ENCODE data around the gene PFDN2.
"Not testable (repeated sequence)": the region's sequence is repeated elsewhere in the genome, so short reads cannot be mapped to it uniquely, and the experiment has no call there.

PFDN2 gene

GRCh38 chr1:161069731-161070270 lies 48.0 kb downstream of the PFDN2 start, which contains the start of gene ARHGAP30:
TSS of gene ARHGAP30 (minus strand) at chr1:161069891. CDS start at chr1:161069624, 267 bp downstream.
- no CpG with 5 or more reads among the region's 9 CpGs for WGBS (ENCODE audit: insufficient coverage, insufficient read length)
- H3K9me3 ChIP-seq (ENCODE audit: control insufficient read depth, insufficient read depth, low read length): no peaks in the 10 kb centered on the region
- no peaks in the 10 kb centered on the region for H3K27me3 ChIP-seq (ENCODE audit: control insufficient read depth, insufficient read depth, low read length)
- DNase-seq (ENCODE audit: low read depth, low spot score): no peak
- H3K27ac ChIP-seq (ENCODE audit: low read length): no peak within 1 kb of the TSS
- no peaks in the 10 kb centered on the region; the same call in 1 of the 2 replicates for H3K4me1 ChIP-seq (ENCODE audit: control insufficient read depth, insufficient read depth, low read length)
- no peaks in the 10 kb centered on the region for H3K36me3 ChIP-seq (ENCODE audit: control insufficient read depth, insufficient read depth, low read length)
- H3K4me3 ChIP-seq (ENCODE audit: low read length): no peak within 1 kb of the TSS

- no peaks in the 10 kb centered on the region for H3K9me3 ChIP-seq (ENCODE audit: control insufficient read depth, insufficient read depth, low read length)
- no peaks in the 10 kb centered on the region for H3K27me3 ChIP-seq (ENCODE audit: control insufficient read depth, insufficient read depth, low read length)
- no peaks in the 10 kb centered on the region; the same call in 1 of the 2 replicates for H3K4me1 ChIP-seq (ENCODE audit: control insufficient read depth, insufficient read depth, low read length)
- WGBS (ENCODE audit: insufficient coverage, insufficient read length): no CpG with 5 or more reads among the region's 9 CpGs
- DNase-seq (ENCODE audit: low read depth, low spot score): no peak
- no peak overlapping the region for H3K4me3 ChIP-seq (ENCODE audit: low read length)
- H3K36me3 ChIP-seq (ENCODE audit: control insufficient read depth, insufficient read depth, low read length): no peaks in the 10 kb centered on the region
- H3K27ac ChIP-seq (ENCODE audit: low read length): no peak overlapping the region
Observed at GRCh38 chr1:161069241-161069640, 48.6 kb downstream of the PFDN2 start.

DNA sequence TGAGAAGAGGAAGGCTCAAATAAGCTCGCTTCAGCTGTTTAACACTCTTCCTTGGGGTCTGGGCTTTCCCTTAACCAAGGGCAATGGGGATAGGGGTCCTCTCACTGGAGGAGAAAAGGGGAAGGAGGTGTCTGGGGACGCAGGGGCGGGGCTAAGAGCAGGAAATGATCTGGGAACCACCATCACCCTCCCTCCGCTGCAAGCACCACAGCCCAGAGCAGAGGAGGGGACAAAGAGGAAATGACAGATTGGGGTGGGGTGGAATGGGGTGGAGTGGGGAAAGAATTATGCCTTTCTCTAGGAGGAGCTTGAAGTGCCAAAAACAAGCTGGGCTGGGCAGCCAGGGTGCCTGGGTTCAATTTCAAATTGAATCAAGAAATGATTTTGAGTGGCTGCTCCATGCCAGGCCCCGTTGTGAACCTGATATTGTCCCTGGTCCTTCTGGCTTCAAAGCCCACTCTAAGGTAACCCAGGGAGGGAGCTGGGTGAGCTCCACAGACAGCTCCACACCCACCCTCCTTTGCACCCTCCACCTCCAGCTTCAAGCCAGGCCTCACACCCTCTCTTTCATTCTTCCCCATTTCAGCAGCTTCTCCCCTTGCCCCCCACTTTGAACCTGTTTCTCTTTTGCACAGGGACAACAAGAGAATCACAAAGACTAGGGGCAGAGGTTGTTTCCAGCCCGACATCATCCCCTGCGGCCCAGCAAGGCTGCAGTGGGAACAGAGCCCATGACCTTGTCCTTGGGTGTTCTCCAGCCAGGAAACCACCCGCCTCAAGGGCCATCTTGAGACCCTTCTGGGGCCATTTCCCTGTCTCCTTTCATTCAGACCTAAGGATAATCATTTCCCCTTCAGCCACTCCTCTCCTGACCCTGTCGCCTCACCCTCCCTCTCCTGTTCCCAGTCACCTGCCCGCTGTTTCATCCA lies 49.3 kb downstream of the PFDN2 start:
- no peak overlapping the region for H3K27ac ChIP-seq (ENCODE audit: low read length)
- DNase-seq (ENCODE audit: low read depth, low spot score): no peak
- H3K4me3 ChIP-seq (ENCODE audit: low read length): no peak overlapping the region

DNA sequence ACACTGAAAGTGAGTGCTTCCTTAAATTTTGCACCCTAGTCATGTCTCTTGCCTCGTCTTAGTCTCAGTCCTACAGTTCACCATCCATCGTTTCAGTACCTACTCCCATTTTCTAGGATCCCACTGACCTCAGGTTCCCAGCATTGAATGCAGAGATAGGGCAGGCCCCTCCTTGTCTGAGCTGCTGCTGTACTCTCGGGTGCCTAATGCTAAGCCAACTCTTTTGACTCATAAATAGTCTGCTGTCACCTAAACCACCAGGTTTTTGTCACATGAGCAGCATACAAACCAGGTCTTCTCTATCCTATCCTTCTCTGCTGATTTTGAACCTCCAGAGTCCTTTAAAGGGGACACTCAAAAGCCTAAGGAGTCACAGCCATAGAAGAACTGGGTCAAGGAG lies 51.1 kb downstream of the PFDN2 start:
- no peak overlapping the region for H3K4me3 ChIP-seq (ENCODE audit: low read length)
- H3K4me1 ChIP-seq (ENCODE audit: control insufficient read depth, insufficient read depth, low read length): no peaks in the 10 kb centered on the region; the same call in 1 of the 2 replicates
- no peaks in the 10 kb centered on the region for H3K27me3 ChIP-seq (ENCODE audit: control insufficient read depth, insufficient read depth, low read length)
- H3K36me3 ChIP-seq (ENCODE audit: control insufficient read depth, insufficient read depth, low read length): no peaks in the 10 kb centered on the region
- no peak for DNase-seq (ENCODE audit: low read depth, low spot score)
- no CpG with 5 or more reads among the region's 3 CpGs for WGBS (ENCODE audit: insufficient coverage, insufficient read length)
- no peaks in the 10 kb centered on the region for H3K9me3 ChIP-seq (ENCODE audit: control insufficient read depth, insufficient read depth, low read length)
- H3K27ac ChIP-seq (ENCODE audit: low read length): no peak overlapping the region

More for the DNA sequence above, 49.3 kb downstream of the PFDN2 start:
- H3K4me1 ChIP-seq (ENCODE audit: control insufficient read depth, insufficient read depth, low read length): no peaks in the 10 kb centered on the region; the same call in 1 of the 2 replicates
- no peaks in the 10 kb centered on the region for H3K9me3 ChIP-seq (ENCODE audit: control insufficient read depth, insufficient read depth, low read length)
- H3K36me3 ChIP-seq (ENCODE audit: control insufficient read depth, insufficient read depth, low read length): no peaks in the 10 kb centered on the region
- H3K27me3 ChIP-seq (ENCODE audit: control insufficient read depth, insufficient read depth, low read length): no peaks in the 10 kb centered on the region
- WGBS (ENCODE audit: insufficient coverage, insufficient read length): no CpG with 5 or more reads among the region's 10 CpGs

DNA sequence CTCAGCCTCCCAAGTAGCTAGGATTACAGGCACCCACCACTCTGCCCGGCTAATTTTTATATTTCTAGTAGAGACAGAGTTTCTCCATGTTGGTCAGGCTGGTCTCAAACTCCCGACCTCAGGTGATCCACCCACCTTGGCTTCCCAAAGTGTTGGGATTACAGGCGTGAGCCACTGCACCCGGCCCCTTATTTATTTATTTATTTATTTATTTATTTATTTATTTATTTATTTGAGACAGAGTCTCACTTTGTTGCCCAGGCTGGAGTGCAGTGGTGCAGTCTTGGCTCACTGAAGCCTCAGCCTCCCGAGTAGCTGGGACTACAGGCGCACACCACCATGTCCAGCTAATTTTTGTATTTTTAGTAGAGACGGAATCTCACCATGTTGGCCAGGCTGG lies 52.2 kb downstream of the PFDN2 start:
- not testable (repeated sequence) for DNase-seq (ENCODE audit: low read depth, low spot score); H3K27ac ChIP-seq (ENCODE audit: low read length); H3K4me3 ChIP-seq (ENCODE audit: low read length); H3K36me3 ChIP-seq (ENCODE audit: control insufficient read depth, insufficient read depth, low read length); H3K27me3 ChIP-seq (ENCODE audit: control insufficient read depth, insufficient read depth, low read length); H3K9me3 ChIP-seq (ENCODE audit: control insufficient read depth, insufficient read depth, low read length); H3K4me1 ChIP-seq (ENCODE audit: control insufficient read depth, insufficient read depth, low read length)
- WGBS (ENCODE audit: insufficient coverage, insufficient read length): no CpG with 5 or more reads among the region's 7 CpGs

DNA sequence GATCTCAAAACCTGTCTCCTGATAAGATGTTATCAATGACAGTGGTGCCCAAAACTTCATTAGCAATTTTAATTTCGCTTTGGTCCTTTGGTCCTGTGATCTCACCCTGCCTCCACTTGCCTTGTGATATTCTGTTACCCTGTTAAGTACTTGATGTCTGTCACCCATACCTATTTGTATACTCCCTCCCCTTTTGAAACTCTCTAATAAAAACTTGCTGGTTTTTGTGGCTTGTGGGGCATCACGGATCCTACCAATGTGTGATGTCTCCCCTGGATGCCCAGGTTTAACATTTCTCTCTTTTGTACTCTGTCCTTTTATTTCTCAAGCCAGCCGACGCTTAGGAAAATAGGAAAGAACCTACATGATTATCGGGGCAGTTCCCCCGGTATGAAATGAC lies 53.9 kb downstream of the PFDN2 start:
- not testable (repeated sequence) for H3K4me1 ChIP-seq (ENCODE audit: control insufficient read depth, insufficient read depth, low read length); H3K27ac ChIP-seq (ENCODE audit: low read length); H3K4me3 ChIP-seq (ENCODE audit: low read length); H3K27me3 ChIP-seq (ENCODE audit: control insufficient read depth, insufficient read depth, low read length); DNase-seq (ENCODE audit: low read depth, low spot score); H3K9me3 ChIP-seq (ENCODE audit: control insufficient read depth, insufficient read depth, low read length); H3K36me3 ChIP-seq (ENCODE audit: control insufficient read depth, insufficient read depth, low read length)
- no CpG with 5 or more reads among the region's 6 CpGs for WGBS (ENCODE audit: insufficient coverage, insufficient read length)

DNA sequence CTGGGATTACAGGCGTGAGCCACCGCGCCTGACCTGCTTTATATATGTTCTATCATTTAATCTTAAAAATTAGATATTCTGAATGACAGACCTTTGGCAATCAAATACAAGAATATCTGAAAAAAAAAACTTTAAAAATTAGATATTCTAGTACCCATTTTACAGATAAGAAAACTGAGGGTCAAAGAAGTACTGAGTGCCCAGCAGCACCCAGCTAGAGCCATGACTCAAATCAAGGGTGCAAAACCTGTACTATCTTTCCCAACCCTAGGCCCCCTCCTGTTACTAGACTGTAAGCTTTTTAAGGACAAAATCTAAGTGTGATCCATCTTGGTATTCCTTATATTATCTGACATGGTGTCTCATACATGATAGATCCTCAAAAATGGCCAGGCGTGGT lies 56.4 kb downstream of the PFDN2 start:
- Histone ChIP-seq H3K27me3 (ENCODE audit: control insufficient read depth, insufficient read depth, low read length) (no peaks in the 10 kb centered on the region), H3K36me3 (ENCODE audit: control insufficient read depth, insufficient read depth, low read length) (no peaks in the 10 kb centered on the region), H3K4me1 (ENCODE audit: control insufficient read depth, insufficient read depth, low read length) (no peaks in the 10 kb centered on the region)

GRCh38 chr1:161059293-161059692 lies 58.5 kb downstream of the PFDN2 start:
- Histone ChIP-seq H3K4me3 (ENCODE audit: low read length) (no peak overlapping the region), H3K9me3 (ENCODE audit: control insufficient read depth, insufficient read depth, low read length) (no peaks in the 10 kb centered on the region), H3K27me3 (ENCODE audit: control insufficient read depth, insufficient read depth, low read length) (no peaks in the 10 kb centered on the region), H3K4me1 (ENCODE audit: control insufficient read depth, insufficient read depth, low read length) (no peaks in the 10 kb centered on the region), H3K36me3 (ENCODE audit: control insufficient read depth, insufficient read depth, low read length) (no peaks in the 10 kb centered on the region), H3K27ac (ENCODE audit: low read length) (no peak overlapping the region)
- no CpG with 5 or more reads among the region's 6 CpGs for WGBS (ENCODE audit: insufficient coverage, insufficient read length)
- DNase-seq (ENCODE audit: low read depth, low spot score): no peak

More for the DNA sequence above, 56.4 kb downstream of the PFDN2 start:
- no peak overlapping the region for H3K4me3 ChIP-seq (ENCODE audit: low read length)
- DNase-seq (ENCODE audit: low read depth, low spot score): no peak
- H3K9me3 ChIP-seq (ENCODE audit: control insufficient read depth, insufficient read depth, low read length): no peaks in the 10 kb centered on the region
- H3K27ac ChIP-seq (ENCODE audit: low read length): no peak overlapping the region
- WGBS (ENCODE audit: insufficient coverage, insufficient read length): no CpG with 5 or more reads among the region's 4 CpGs

DNA sequence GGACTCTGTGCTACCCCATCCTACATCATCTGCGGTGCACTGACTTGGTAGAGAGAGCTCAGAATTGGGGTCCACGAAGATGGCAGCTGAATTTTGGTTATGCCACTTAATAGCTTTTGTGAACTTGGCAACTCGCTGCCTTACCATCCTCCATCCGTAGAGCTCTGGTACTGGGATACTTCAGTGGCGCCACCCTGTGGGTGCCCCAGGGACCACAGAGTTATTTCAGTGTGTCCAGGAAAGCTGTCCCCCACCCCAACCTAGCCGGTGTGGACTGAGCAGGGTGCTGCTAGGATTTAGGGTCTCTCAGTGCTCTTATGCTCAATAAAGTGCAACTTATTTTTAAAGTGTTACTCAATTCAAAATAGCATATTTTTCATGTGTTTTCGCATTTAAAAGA lies 63.0 kb downstream of the PFDN2 start:
- Histone ChIP-seq H3K4me1 (ENCODE audit: control insufficient read depth, insufficient read depth, low read length) (no peaks in the 10 kb centered on the region), H3K36me3 (ENCODE audit: control insufficient read depth, insufficient read depth, low read length) (no peaks in the 10 kb centered on the region), H3K27ac (ENCODE audit: low read length) (no peak overlapping the region), H3K27me3 (ENCODE audit: control insufficient read depth, insufficient read depth, low read length) (no peaks in the 10 kb centered on the region), H3K9me3 (ENCODE audit: control insufficient read depth, insufficient read depth, low read length) (no peaks in the 10 kb centered on the region), H3K4me3 (ENCODE audit: low read length) (no peak overlapping the region)
- no CpG with 5 or more reads among the region's 7 CpGs for WGBS (ENCODE audit: insufficient coverage, insufficient read length)
- DNase-seq (ENCODE audit: low read depth, low spot score): no peak

GRCh38 chr1:161054232-161054631 lies 63.6 kb downstream of the PFDN2 start:
- Histone ChIP-seq H3K27me3 (ENCODE audit: control insufficient read depth, insufficient read depth, low read length) (no peaks in the 10 kb centered on the region), H3K4me3 (ENCODE audit: low read length) (no peak overlapping the region), H3K36me3 (ENCODE audit: control insufficient read depth, insufficient read depth, low read length) (no peaks in the 10 kb centered on the region), H3K9me3 (ENCODE audit: control insufficient read depth, insufficient read depth, low read length) (no peaks in the 10 kb centered on the region), H3K27ac (ENCODE audit: low read length) (no peak overlapping the region), H3K4me1 (ENCODE audit: control insufficient read depth, insufficient read depth, low read length) (no peaks in the 10 kb centered on the region)
- DNase-seq (ENCODE audit: low read depth, low spot score): no peak
- WGBS (ENCODE audit: insufficient coverage, insufficient read length): no CpG with 5 or more reads among the region's 4 CpGs
